Hepatocyte (in vitro differentiated cells): ENCODE results near the gene TAF9. TPM values are rescaled to one million over a fixed set of nuclear protein-coding genes. Genes with fewer than 3 reads are reported as not detected.
"Not testable (repeated sequence)": the region's sequence is repeated elsewhere in the genome, so short reads cannot be mapped to it uniquely, and the experiment has no call there.

ENCODE experiments used
- DNase-seq: peaks from one replicate; pipeline ENCODE4 v3.0.0-alpha.2; 2016; ENCODE audit warnings: low spot score
- H2AFZ ChIP-seq: fragments of 200-600 bp; sonication (generic); 2 replicates; pipeline ENCODE4 v1.6.0; 2016; ENCODE audit warnings: antibody characterized with exemption, mild to moderate bottlenecking
- H3K27ac ChIP-seq: fragments of 200-600 bp; sonication (generic); 2 replicates; pipeline ENCODE4 v1.5.1; 2016; ENCODE audit warnings: mild to moderate bottlenecking
- H3K27me3 ChIP-seq: fragments of 200-600 bp; sonication (generic); 2 replicates; pipeline ENCODE4 v1.6.1; 2016
- H3K36me3 ChIP-seq: fragments of 200-600 bp; sonication (generic); replicated peaks from 2 replicates; pipeline ENCODE4 v1.5.1; 2016; ENCODE audit warnings: low read depth; ENCODE audit not compliant: insufficient read depth
- H3K4me1 ChIP-seq: fragments of 200-600 bp; sonication (generic); 2 replicates; pipeline ENCODE4 v1.5.1; 2016; ENCODE audit warnings: mild to moderate bottlenecking, moderate library complexity; ENCODE audit not compliant: insufficient read depth
- H3K4me2 ChIP-seq: fragments of 200-600 bp; sonication (generic); 2 replicates; pipeline ENCODE4 v1.6.0; 2016
- H3K4me3 ChIP-seq: fragments of 200-600 bp; sonication (generic); 2 replicates; pipeline ENCODE4 v1.5.1; 2016; ENCODE audit warnings: mild to moderate bottlenecking
- H3K79me2 ChIP-seq: fragments of 200-600 bp; sonication (generic); 2 replicates; pipeline ENCODE4 v1.6.0; 2017; ENCODE audit warnings: mild to moderate bottlenecking
- H3K9me2 ChIP-seq: fragments of 200-600 bp; sonication (generic); replicated peaks from 2 replicates; pipeline ENCODE4 v1.6.0; 2017; ENCODE audit warnings: mild to moderate bottlenecking; ENCODE audit not compliant: insufficient read depth
- H3K9me3 ChIP-seq: fragments of 200-600 bp; sonication (generic); 2 replicates; pipeline ENCODE4 v1.5.1; 2016; ENCODE audit warnings: low read depth, mild to moderate bottlenecking
- H4K20me1 ChIP-seq: fragments of 200-600 bp; sonication (generic); 2 replicates; pipeline ENCODE4 v1.6.0; 2016; ENCODE audit warnings: mild to moderate bottlenecking; ENCODE audit not compliant: insufficient read depth, poor library complexity, severe bottlenecking
- CTCF ChIP-seq: fragments of 200-600 bp; sonication (generic); IDR thresholded peaks from 2 replicates; pipeline ENCODE4 v1.5.1; 2016; ENCODE audit warnings: antibody characterized with exemption, mild to moderate bottlenecking; ENCODE audit not compliant: poor library complexity
- EZH2 ChIP-seq: fragments of 200-600 bp; sonication (generic); IDR thresholded peaks from 2 replicates; pipeline ENCODE4 v1.6.1; 2016; ENCODE audit warnings: antibody characterized with exemption, mild to moderate bottlenecking, borderline replicate concordance
- EZH2phosphoT487 ChIP-seq: fragments of 200-600 bp; sonication (generic); IDR thresholded peaks from one replicate; pipeline ENCODE4 v1.6.1; 2018; ENCODE audit warnings: antibody characterized with exemption, mild to moderate bottlenecking, low read depth, moderate library complexity; ENCODE audit not compliant: unreplicated experiment, severe bottlenecking
- WGBS: methylation state at CpG from one replicate; pipeline ENCODE4 v1.1.6; 2016; ENCODE audit warnings: low lambda C conversion rate; ENCODE audit errors: missing lambda C conversion rate; 5-methylcytosine and 5-hydroxymethylcytosine counted together
- polyA plus RNA-seq: library from polyadenylated mRNA; unstranded; fragments of >200 nt; fragmentation: Nextera tagmentation; extraction: Ambion mirVana; gene quantifications from 2 replicates; pipeline ENCODE4 v1.2.1, GENCODE V29; 2016
- total RNA-seq: library from RNA; depleted of rRNA; stranded (reverse); fragments of >200 nt; gene quantifications from 2 replicates; pipeline ENCODE4 v1.2.3, GENCODE V29; 2014

The TAF9 gene
- total and polyA plus RNA-seq, 2 experiments from 2014 or later = 81.6 to 126 TPM

- Histone ChIP-seq H3K79me2 (no peaks in the 10 kb centered on the region), H2AFZ (no peak overlapping the region), H3K4me1 (no peaks in the 10 kb centered on the region), H3K4me2 (no peak overlapping the region), H3K4me3 (no peak overlapping the region), H3K9me2 (no peaks in the 10 kb centered on the region), H4K20me1 (peaks cover 2% of the 10 kb centered on the region), H3K36me3 (no peaks in the 10 kb centered on the region), H3K27me3 (no peaks in the 10 kb centered on the region), H3K9me3 (no peaks in the 10 kb centered on the region), H3K27ac (no peak overlapping the region)
- 92% methylated on average over 15 of the region's 15 CpGs for WGBS
- no peak for DNase-seq
- no peak for TF ChIP-seq EZH2
- no peak for TF ChIP-seq CTCF
- TF ChIP-seq EZH2phosphoT487 = no peak
Observed at GRCh38 chr5:69404659-69405330, 35.5 kb upstream of the TAF9 start.

- H3K4me1 ChIP-seq = no peaks in the 10 kb centered on the region
- no peak for DNase-seq
- no peak overlapping the region for H3K27ac ChIP-seq
- no peak overlapping the region for H2AFZ ChIP-seq
- H3K79me2 ChIP-seq = no peaks in the 10 kb centered on the region
- H3K27me3 ChIP-seq = no peaks in the 10 kb centered on the region
- TF ChIP-seq EZH2phosphoT487 (no peak), EZH2 (no peak), CTCF (no peak)
- H3K36me3 ChIP-seq = no peaks in the 10 kb centered on the region
- no peak overlapping the region for H3K4me3 ChIP-seq
- no peaks in the 10 kb centered on the region for H3K9me3 ChIP-seq
- H3K9me2 ChIP-seq = no peaks in the 10 kb centered on the region
- no peak overlapping the region for H3K4me2 ChIP-seq
- H4K20me1 ChIP-seq = no peaks in the 10 kb centered on the region
Observed at GRCh38 chr5:69378376-69378775, 9.1 kb upstream of the TAF9 start.

GRCh38 chr5:69374911-69375446 is 5.7 kb upstream of the TAF9 start:
- H3K9me2 ChIP-seq = no peaks in the 10 kb centered on the region
- H3K27me3 ChIP-seq = no peaks in the 10 kb centered on the region
- no peak overlapping the region for H2AFZ ChIP-seq
- H3K79me2 ChIP-seq = peaks cover 32% of the 10 kb centered on the region
- H4K20me1 ChIP-seq = no peaks in the 10 kb centered on the region
- no peak overlapping the region for H3K27ac ChIP-seq
- no peaks in the 10 kb centered on the region for H3K36me3 ChIP-seq
- no peak overlapping the region for H3K4me3 ChIP-seq
- H3K9me3 ChIP-seq = no peaks in the 10 kb centered on the region
- TF ChIP-seq EZH2phosphoT487 = no peak
- no peak for TF ChIP-seq EZH2
- no peak for DNase-seq
- H3K4me2 ChIP-seq = no peak overlapping the region
- 96% methylated on average over 4 of the region's 4 CpGs for WGBS
- peaks cover 9% of the 10 kb centered on the region for H3K4me1 ChIP-seq

- WGBS = 98% methylated on average over 5 of the region's 5 CpGs
- H3K9me2 ChIP-seq = no peaks in the 10 kb centered on the region
- peaks cover 15% of the 10 kb centered on the region for H3K4me1 ChIP-seq
- no peaks in the 10 kb centered on the region for H3K27me3 ChIP-seq
- no peak overlapping the region for H2AFZ ChIP-seq
- no peaks in the 10 kb centered on the region for H4K20me1 ChIP-seq
- no peak for DNase-seq
- no peaks in the 10 kb centered on the region for H3K36me3 ChIP-seq
- TF ChIP-seq EZH2 = no peak
- H3K9me3 ChIP-seq = no peaks in the 10 kb centered on the region
- H3K4me2 ChIP-seq = peak overlapping the region; percentile 84
- H3K27ac ChIP-seq = no peak overlapping the region
- H3K4me3 ChIP-seq = no peak overlapping the region
- H3K79me2 ChIP-seq = peaks cover 49% of the 10 kb centered on the region
Observed at GRCh38 chr5:69372394-69372793, 3.1 kb upstream of the TAF9 start.

GRCh38 chr5:69370335-69370734 is 1.0 kb upstream of the TAF9 start:
- H3K36me3 ChIP-seq, H3K27me3 ChIP-seq, H4K20me1 ChIP-seq, DNase-seq, H3K9me3 ChIP-seq, H3K9me2 ChIP-seq: not testable (repeated sequence)
- peaks cover 70% of the 10 kb centered on the region for H3K79me2 ChIP-seq
- peak overlapping the region; percentile 99 for H3K27ac ChIP-seq
- peak overlapping the region; percentile 81 for H3K4me3 ChIP-seq
- H2AFZ ChIP-seq = peak overlapping the region; percentile 71
- peak overlapping the region; percentile 84 for H3K4me2 ChIP-seq
- 5% methylated on average over 16 of the region's 16 CpGs for WGBS
- H3K4me1 ChIP-seq = peaks cover 15% of the 10 kb centered on the region
